WTC11 (cell line): ENCODE results near the gene C17orf100. TPM values are rescaled to one million over a fixed set of nuclear protein-coding genes. Genes with fewer than 3 reads are reported as not detected.

Experiments used
- ATAC-seq: fragments of 200-7000 bp; cut with Tn5 transposase; 2 replicates; pipeline ENCODE4 v1.10.0; 2021; ENCODE audit warnings: mild to moderate bottlenecking, moderate library complexity
- CTCF ChIA-PET: fragments of 300-600 bp; sonication (Branson Sonifier 250); formaldehyde crosslinking; loops from one replicate; lab custom pipeline; 2021; ENCODE audit warnings: antibody characterized with exemption; lab: Charles Lee
- POLR2A ChIA-PET: fragments of 350-600 bp; sonication (Branson Sonifier 250); formaldehyde crosslinking; loops from one replicate; lab custom pipeline; 2021; ENCODE audit warnings: antibody characterized with exemption; lab: Charles Lee
- DNase-seq: peaks from one replicate; pipeline ENCODE4 v3.0.0; 2021; ENCODE audit warnings: low spot score
- H3K27ac Mint-ChIP-seq: 2 replicates; pipeline ENCODE4 v1.8.0; 2021; ENCODE audit warnings: mixed read lengths
- H3K27me3 Mint-ChIP-seq: 2 replicates; pipeline ENCODE4 v1.8.0; 2021; ENCODE audit warnings: low read depth, mild to moderate bottlenecking, moderate library complexity, mixed read lengths
- H3K36me3 Mint-ChIP-seq: 2 replicates; pipeline ENCODE4 v1.8.0; 2021; ENCODE audit warnings: mixed read lengths
- H3K4me1 Mint-ChIP-seq: 2 replicates; pipeline ENCODE4 v1.8.0; 2022; ENCODE audit warnings: mixed read lengths
- H3K4me3 Mint-ChIP-seq: 2 replicates; pipeline ENCODE4 v1.8.0; 2021; ENCODE audit warnings: mild to moderate bottlenecking, moderate library complexity, mixed read lengths
- H3K9me3 Mint-ChIP-seq: 2 replicates; pipeline ENCODE4 v1.8.0; 2021; ENCODE audit warnings: mixed read lengths
- ARID4B ChIP-seq: sonication (generic); formaldehyde crosslinking; IDR thresholded peaks from 2 replicates; pipeline ENCODE4 v1.8.0; 2023; ENCODE audit warnings: missing genetic modification reagents, mild to moderate bottlenecking, borderline replicate concordance
- ATF1 ChIP-seq: sonication (generic); formaldehyde crosslinking; IDR thresholded peaks from 2 replicates; pipeline ENCODE4 v1.8.1; 2023; ENCODE audit warnings: mild to moderate bottlenecking, moderate library complexity, missing genetic modification reagents
- CREB1 ChIP-seq: sonication (generic); formaldehyde crosslinking; IDR thresholded peaks from 2 replicates; pipeline ENCODE4 v1.8.0; 2023; ENCODE audit warnings: mild to moderate bottlenecking, missing genetic modification reagents
- FOXK1 ChIP-seq: sonication (generic); formaldehyde crosslinking; IDR thresholded peaks from 2 replicates; pipeline ENCODE4 v1.8.0; 2022; ENCODE audit warnings: mild to moderate bottlenecking, moderate library complexity, missing genetic modification reagents
- FOXP4 ChIP-seq: sonication (generic); formaldehyde crosslinking; IDR thresholded peaks from 2 replicates; pipeline ENCODE4 v1.8.0; 2022; ENCODE audit warnings: mild to moderate bottlenecking, missing genetic modification reagents
- GABPB1 ChIP-seq: sonication (generic); formaldehyde crosslinking; IDR thresholded peaks from 2 replicates; pipeline ENCODE4 v1.8.1; 2023; ENCODE audit warnings: mild to moderate bottlenecking, missing genetic modification reagents
- GRHL2 ChIP-seq: fragments of 250-450 bp; sonication (Bioruptor Pico); IDR thresholded peaks from 2 replicates; pipeline ENCODE4 v1.8.0; 2022; ENCODE audit warnings: mild to moderate bottlenecking, moderate library complexity; ENCODE audit not compliant: insufficient replicate concordance, severe bottlenecking
- MAX ChIP-seq: sonication (generic); formaldehyde crosslinking; IDR thresholded peaks from 2 replicates; pipeline ENCODE4 v1.8.0; 2022; ENCODE audit warnings: mild to moderate bottlenecking, missing genetic modification reagents
- MLX ChIP-seq: sonication (generic); formaldehyde crosslinking; IDR thresholded peaks from 2 replicates; pipeline ENCODE4 v1.8.1; 2023; ENCODE audit warnings: mild to moderate bottlenecking, missing genetic modification reagents, moderate library complexity
- NFATC4 ChIP-seq: fragments of 250-450 bp; sonication (Bioruptor Pico); IDR thresholded peaks from 2 replicates; pipeline ENCODE4 v1.9.0; 2021; ENCODE audit warnings: mild to moderate bottlenecking
- NR1H2 ChIP-seq: sonication (generic); formaldehyde crosslinking; IDR thresholded peaks from 2 replicates; pipeline ENCODE4 v1.9.0; 2021; ENCODE audit warnings: mild to moderate bottlenecking, moderate library complexity, missing genetic modification reagents
- RORB ChIP-seq: fragments of 250-450 bp; sonication (Bioruptor Pico); IDR thresholded peaks from 2 replicates; pipeline ENCODE4 v1.9.0; 2021; ENCODE audit warnings: mild to moderate bottlenecking
- SOX15 ChIP-seq: fragments of 250-450 bp; sonication (Bioruptor Pico); IDR thresholded peaks from 2 replicates; pipeline ENCODE4 v1.9.0; 2021; ENCODE audit warnings: mild to moderate bottlenecking
- ZBTB21 ChIP-seq: sonication (generic); formaldehyde crosslinking; IDR thresholded peaks from 2 replicates; pipeline ENCODE4 v1.8.1; 2023; ENCODE audit warnings: mild to moderate bottlenecking, missing genetic modification reagents, borderline replicate concordance
- ZNF121 ChIP-seq: sonication (generic); formaldehyde crosslinking; IDR thresholded peaks from 2 replicates; pipeline ENCODE4 v1.8.0; 2023; ENCODE audit warnings: missing genetic modification reagents
- ZNF232 ChIP-seq: sonication (generic); formaldehyde crosslinking; IDR thresholded peaks from 2 replicates; pipeline ENCODE4 v1.8.0; 2022; ENCODE audit warnings: mild to moderate bottlenecking, missing genetic modification reagents
- ZNF423 ChIP-seq: fragments of 250-450 bp; sonication (Bioruptor Pico); IDR thresholded peaks from 2 replicates; pipeline ENCODE4 v2.1.2; 2022; ENCODE audit warnings: mild to moderate bottlenecking, moderate library complexity
- ZNF512 ChIP-seq: sonication (generic); formaldehyde crosslinking; IDR thresholded peaks from 2 replicates; pipeline ENCODE4 v1.8.1; 2022; ENCODE audit warnings: missing genetic modification reagents, borderline replicate concordance
- total RNA-seq: library from RNA; stranded (reverse); gene quantifications from 3 replicates; pipeline ENCODE4 v1.2.3, GENCODE V29; 2021
- TF ChIP-seq, protein P1 (sequence below): sonication (generic); formaldehyde crosslinking; IDR thresholded peaks from 2 replicates; pipeline ENCODE4 v1.8.1; 2022; ENCODE audit warnings: low read depth, missing genetic modification reagents, borderline replicate concordance
- TF ChIP-seq, protein P2 (sequence below): fragments of 250-450 bp; sonication (Bioruptor Pico); IDR thresholded peaks from 2 replicates; pipeline ENCODE4 v1.8.0; 2021; ENCODE audit warnings: mild to moderate bottlenecking
- TF ChIP-seq, protein P3 (sequence below): fragments of 250-450 bp; sonication (Bioruptor Pico); IDR thresholded peaks from 2 replicates; pipeline ENCODE4 v2.1.2; 2022; ENCODE audit warnings: mild to moderate bottlenecking, moderate library complexity
- TF ChIP-seq, protein P4 (sequence below): sonication (generic); formaldehyde crosslinking; IDR thresholded peaks from 2 replicates; pipeline ENCODE4 v1.8.1; 2022; ENCODE audit warnings: mild to moderate bottlenecking, moderate library complexity, missing genetic modification reagents

The C17orf100 gene
- total RNA-seq, 1 experiment from 2014 or later: 2.7 TPM

- TF ChIP-seq ZNF512 (CRISPR knock-in tag) (no peak), ZNF232 (CRISPR knock-in tag) (no peak), FOXP4 (CRISPR knock-in tag) (no peak), ARID4B (CRISPR knock-in tag) (no peak), ZBTB21 (CRISPR knock-in tag) (no peak), MAX (CRISPR knock-in tag) (no peak)
- TF ChIP-seq, protein P1, sequence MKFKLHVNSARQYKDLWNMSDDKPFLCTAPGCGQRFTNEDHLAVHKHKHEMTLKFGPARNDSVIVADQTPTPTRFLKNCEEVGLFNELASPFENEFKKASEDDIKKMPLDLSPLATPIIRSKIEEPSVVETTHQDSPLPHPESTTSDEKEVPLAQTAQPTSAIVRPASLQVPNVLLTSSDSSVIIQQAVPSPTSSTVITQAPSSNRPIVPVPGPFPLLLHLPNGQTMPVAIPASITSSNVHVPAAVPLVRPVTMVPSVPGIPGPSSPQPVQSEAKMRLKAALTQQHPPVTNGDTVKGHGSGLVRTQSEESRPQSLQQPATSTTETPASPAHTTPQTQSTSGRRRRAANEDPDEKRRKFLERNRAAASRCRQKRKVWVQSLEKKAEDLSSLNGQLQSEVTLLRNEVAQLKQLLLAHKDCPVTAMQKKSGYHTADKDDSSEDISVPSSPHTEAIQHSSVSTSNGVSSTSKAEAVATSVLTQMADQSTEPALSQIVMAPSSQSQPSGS (CRISPR knock-in tag): no peak
- TF ChIP-seq, all 79 proteins: peak for 0
These were observed 9.4 kb downstream of the C17orf100 start (continued) for GRCh38 chr17:6660805-6661463.

DNA sequence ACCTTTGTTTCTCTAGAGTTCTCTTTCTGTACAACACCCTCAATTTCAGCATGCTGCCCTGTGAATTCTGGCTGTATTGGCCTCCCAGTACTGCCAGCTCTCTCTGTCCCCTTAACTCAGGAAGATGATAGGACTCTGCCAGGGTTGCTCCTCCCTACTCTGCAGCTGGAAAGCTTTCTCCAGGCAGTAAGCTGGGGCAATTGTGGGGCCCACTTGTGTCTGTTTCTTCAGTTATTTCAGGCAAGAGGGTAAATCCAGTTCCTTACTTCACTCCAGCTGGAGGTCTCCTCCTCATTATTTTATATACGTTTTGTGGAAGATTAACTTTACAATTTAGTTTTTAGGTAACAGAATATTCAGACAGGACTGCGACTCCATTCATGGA, 9.9 kb downstream of the C17orf100 start:
- Mint-ChIP-seq H3K36me3 (no peaks in the 10 kb centered on the region), H3K4me3 (no peak overlapping the region), H3K27me3 (peaks cover 55% of the 10 kb centered on the region), H3K27ac (no peak overlapping the region), H3K9me3 (no peaks in the 10 kb centered on the region), H3K4me1 (peaks cover 11% of the 10 kb centered on the region)
- POLR2A ChIA-PET: no interaction called here
- DNase-seq (no peak), ATAC-seq (no peak)
- CTCF ChIA-PET: interaction anchor here (0.8 to 1.6 kb wide), 3 partner anchors 182 to 361 kb away, joined by 3 to 8 read pairs (median 3); no protein-coding TSS in a partner anchor
- TF ChIP-seq ZNF423 (CRISPR knock-in tag): no peak
- no peak for TF ChIP-seq ATF1
- no peak for TF ChIP-seq GRHL2 (CRISPR knock-in tag)
- TF ChIP-seq ZNF121 (CRISPR knock-in tag): no peak
- no peak for TF ChIP-seq MLX (CRISPR knock-in tag)
- no peak for TF ChIP-seq CREB1 (CRISPR knock-in tag)
- no peak for TF ChIP-seq FOXK1 (CRISPR knock-in tag)
- TF ChIP-seq NFATC4: no peak
- TF ChIP-seq NR1H2 (CRISPR knock-in tag): no peak
- TF ChIP-seq GABPB1 (CRISPR knock-in tag): no peak
- TF ChIP-seq, protein P2, sequence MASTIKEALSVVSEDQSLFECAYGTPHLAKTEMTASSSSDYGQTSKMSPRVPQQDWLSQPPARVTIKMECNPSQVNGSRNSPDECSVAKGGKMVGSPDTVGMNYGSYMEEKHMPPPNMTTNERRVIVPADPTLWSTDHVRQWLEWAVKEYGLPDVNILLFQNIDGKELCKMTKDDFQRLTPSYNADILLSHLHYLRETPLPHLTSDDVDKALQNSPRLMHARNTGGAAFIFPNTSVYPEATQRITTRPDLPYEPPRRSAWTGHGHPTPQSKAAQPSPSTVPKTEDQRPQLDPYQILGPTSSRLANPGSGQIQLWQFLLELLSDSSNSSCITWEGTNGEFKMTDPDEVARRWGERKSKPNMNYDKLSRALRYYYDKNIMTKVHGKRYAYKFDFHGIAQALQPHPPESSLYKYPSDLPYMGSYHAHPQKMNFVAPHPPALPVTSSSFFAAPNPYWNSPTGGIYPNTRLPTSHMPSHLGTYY (CRISPR knock-in tag): no peak
- TF ChIP-seq, protein P3, sequence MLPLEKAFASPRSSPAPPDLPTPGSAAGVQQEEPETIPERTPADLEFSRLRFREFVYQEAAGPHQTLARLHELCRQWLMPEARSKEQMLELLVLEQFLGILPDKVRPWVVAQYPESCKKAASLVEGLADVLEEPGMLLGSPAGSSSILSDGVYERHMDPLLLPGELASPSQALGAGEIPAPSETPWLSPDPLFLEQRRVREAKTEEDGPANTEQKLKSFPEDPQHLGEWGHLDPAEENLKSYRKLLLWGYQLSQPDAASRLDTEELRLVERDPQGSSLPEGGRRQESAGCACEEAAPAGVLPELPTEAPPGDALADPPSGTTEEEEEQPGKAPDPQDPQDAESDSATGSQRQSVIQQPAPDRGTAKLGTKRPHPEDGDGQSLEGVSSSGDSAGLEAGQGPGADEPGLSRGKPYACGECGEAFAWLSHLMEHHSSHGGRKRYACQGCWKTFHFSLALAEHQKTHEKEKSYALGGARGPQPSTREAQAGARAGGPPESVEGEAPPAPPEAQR (CRISPR knock-in tag): no peak
- TF ChIP-seq, protein P4, sequence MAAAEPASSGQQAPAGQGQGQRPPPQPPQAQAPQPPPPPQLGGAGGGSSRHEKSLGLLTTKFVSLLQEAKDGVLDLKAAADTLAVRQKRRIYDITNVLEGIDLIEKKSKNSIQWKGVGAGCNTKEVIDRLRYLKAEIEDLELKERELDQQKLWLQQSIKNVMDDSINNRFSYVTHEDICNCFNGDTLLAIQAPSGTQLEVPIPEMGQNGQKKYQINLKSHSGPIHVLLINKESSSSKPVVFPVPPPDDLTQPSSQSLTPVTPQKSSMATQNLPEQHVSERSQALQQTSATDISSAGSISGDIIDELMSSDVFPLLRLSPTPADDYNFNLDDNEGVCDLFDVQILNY: no peak
- TF ChIP-seq RORB (CRISPR knock-in tag): no peak
- TF ChIP-seq SOX15 (CRISPR knock-in tag): no peak
